ENCODE measurements around the gene ESPL1. TPM values are rescaled to one million over a fixed set of nuclear protein-coding genes. Genes with fewer than 3 reads are reported as not detected.

Gene ESPL1
- total and polyA plus RNA-seq, 2 of the 8 experiments (the other 6 are each of a cell fraction or from before 2014, with no cell fraction given), result 31.8 to 52.7 TPM

GRCh38 chr12:53299454-53300180 is 31.5 kb downstream of the ESPL1 start, which contains the start of gene MYG1 (continued):
- TF ChIP-seq CTCF (IDR thresholded peaks at IDR 0.05; ENCODE audit: control extremely low read depth in 1 of 3, insufficient read depth in 1 of 3, low read depth in 1 of 3, low read length in 3 of 3) (peak in 2 of 3 experiments; percentile 16 to 18; a peak in 2 of 4 replicates), ATF3 (IDR thresholded peaks at IDR 0.05; ENCODE audit: insufficient read depth, low read depth, low read length) (no peak), SIN3A (conservative IDR thresholded peaks at IDR 0.05 in 1 of 2, IDR thresholded peaks at IDR 0.05 in 1 of 2; ENCODE audit: low read depth in 1 of 2, low read length in 2 of 2) (peak; percentile 93 to 97), RAD21 (IDR thresholded peaks at IDR 0.05 in 1 of 2, conservative IDR thresholded peaks at IDR 0.05 in 1 of 2; ENCODE audit: low read depth in 2 of 2, low read length in 2 of 2) (peak in 1 of 2 experiments; percentile 11; a peak in 1 of 4 replicates), MAX (IDR thresholded peaks at IDR 0.05) (peak; percentile 87), CHD2 (IDR thresholded peaks at IDR 0.05; ENCODE audit: low read length) (peak; percentile 62; the same call in 1 of the 2 replicates), TBP (IDR thresholded peaks at IDR 0.05; ENCODE audit: low read depth, low read length) (0 out of 2 replicates have a peak, but pooled peaks have one; percentile 36), SP4 (IDR thresholded peaks at IDR 0.05; ENCODE audit: low read length) (0 out of 2 replicates have a peak, but pooled peaks have one; percentile 49), KDM4A (IDR thresholded peaks at IDR 0.05; ENCODE audit: low read depth, low read length, severe bottlenecking) (peak; percentile 72), CBX5 (IDR thresholded peaks at IDR 0.05; ENCODE audit: low read depth, low read length) (no peak), EZH2 (IDR thresholded peaks at IDR 0.05; ENCODE audit: low read depth, low read length, severe bottlenecking) (no peak), EP300 (IDR thresholded peaks at IDR 0.05; ENCODE audit: borderline replicate concordance in 1 of 2, low read depth in 2 of 2, low read length in 2 of 2) (no peak), POLR2AphosphoS5 (IDR thresholded peaks at IDR 0.05; ENCODE audit: low read depth, low read length) (peak; percentile 84), ASH2L (IDR thresholded peaks at IDR 0.05; ENCODE audit: low read length) (peak; percentile 92), POU5F1 (IDR thresholded peaks at IDR 0.05; ENCODE audit: low read depth, low read length) (no peak), JUN (IDR thresholded peaks at IDR 0.05; ENCODE audit: low read depth, low read length) (no peak), GABPA (IDR thresholded peaks at IDR 0.05; ENCODE audit: borderline replicate concordance, insufficient read depth, low read length) (peak; percentile 97), KDM1A (IDR thresholded peaks at IDR 0.05; ENCODE audit: borderline replicate concordance, low read length) (0 out of 2 replicates have a peak, but pooled peaks have one; percentile 10), NRF1 (IDR thresholded peaks at IDR 0.05; ENCODE audit: low read depth, low read length) (0 out of 2 replicates have a peak, but pooled peaks have one; percentile 4)
